NCI-H2171 (cell line): ENCODE results near the gene MAGEA6.

Experiments used
- DNase-seq: peaks from one replicate; lab custom pipeline; 2025; lab: John Stamatoyannopoulos, UW

Gene MAGEA6

DNA sequence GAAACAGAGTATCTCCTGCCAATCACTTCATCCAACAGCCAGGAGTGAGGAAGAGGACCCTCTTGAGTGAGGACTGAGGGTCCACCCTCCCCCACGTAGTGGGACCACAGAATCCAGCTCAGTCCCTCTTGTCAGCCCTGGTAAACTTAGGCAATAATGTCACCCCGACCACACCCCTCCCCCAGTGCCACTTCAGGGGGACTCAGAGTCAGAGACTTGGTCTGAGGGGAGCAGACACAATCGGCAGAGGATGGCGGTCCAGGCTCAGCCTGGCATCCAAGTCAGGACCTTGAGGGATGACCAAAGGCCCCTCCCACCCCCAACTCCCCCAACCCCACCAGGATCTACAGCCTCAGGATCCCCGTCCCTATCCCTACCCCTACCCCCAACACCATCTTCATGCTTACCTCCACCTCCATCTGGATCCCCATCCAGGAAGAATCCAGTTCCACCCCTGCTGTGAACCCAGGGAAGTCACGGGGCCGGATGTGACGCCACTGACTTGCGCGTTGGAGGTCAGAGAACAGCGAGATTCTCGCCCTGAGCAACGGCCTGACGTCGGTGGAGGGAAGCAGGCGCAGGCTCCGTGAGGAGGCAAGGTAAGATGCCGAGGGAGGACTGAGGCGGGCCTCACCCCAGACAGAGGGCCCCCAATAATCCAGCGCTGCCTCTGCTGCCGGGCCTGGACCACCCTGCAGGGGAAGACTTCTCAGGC is 36.1 kb downstream of the MAGEA6 start, which contains the start of the genes CSAG1 and MAGEA12:
Gene CSAG1, minus strand, starts transcription at position 461 of the 715 bp plus-strand sequence. CDS start 1,261 bp downstream, outside the sequence.
Gene MAGEA12, plus strand, starts transcription at position 497 of the 715 bp plus-strand sequence. CDS start 2,405 bp downstream, outside the sequence.
- no peak for DNase-seq

DNA sequence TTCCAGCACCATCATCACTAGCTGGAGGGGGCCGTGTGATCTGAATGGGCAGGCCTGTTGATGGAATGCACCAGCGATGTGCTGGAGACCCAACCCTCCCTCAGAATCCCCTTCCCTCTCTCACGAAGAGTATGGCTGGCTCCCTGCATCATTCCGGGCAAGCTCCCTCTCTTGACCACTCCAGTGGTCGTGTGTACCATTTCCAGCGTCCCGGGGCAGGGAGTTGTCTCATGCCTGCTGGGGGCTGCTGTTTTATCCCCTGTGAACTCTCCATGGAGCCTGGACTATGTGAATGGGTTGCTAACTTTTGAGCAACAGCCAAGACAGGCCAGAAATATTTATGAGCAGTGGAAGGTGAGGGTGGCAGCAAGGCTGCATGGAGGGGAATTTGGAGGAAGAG is 44.1 kb downstream of the MAGEA6 start:
- no peak for DNase-seq
